Ishikawa (cell line): Measurements from ENCODE around the gene UST.

Experiments used
- CEBPB ChIP-seq: IDR thresholded peaks from 2 replicates; pipeline ENCODE4 v1.6.1; 2012
- CREB1 ChIP-seq: IDR thresholded peaks from 2 replicates; pipeline ENCODE4 v1.6.1; 2012; ENCODE audit warnings: low read depth
- EGR1 ChIP-seq: IDR thresholded peaks from 2 replicates; pipeline ENCODE4 v1.6.1; 2012
- EP300 ChIP-seq: IDR thresholded peaks from 2 replicates; pipeline ENCODE4 v1.6.1; 2012; ENCODE audit warnings: borderline replicate concordance
- FOXM1 ChIP-seq: IDR thresholded peaks from 2 replicates; pipeline ENCODE4 v1.6.1; 2012; ENCODE audit warnings: low read depth, borderline replicate concordance
- MAX ChIP-seq: IDR thresholded peaks from 2 replicates; pipeline ENCODE4 v1.6.1; 2012
- NFIC ChIP-seq: IDR thresholded peaks from 2 replicates; pipeline ENCODE4 v1.6.1; 2012
- RAD21 ChIP-seq: IDR thresholded peaks from 2 replicates; pipeline ENCODE4 v1.6.1; 2012; ENCODE audit warnings: low read depth
- REST ChIP-seq: IDR thresholded peaks from 2 replicates; pipeline ENCODE4 v1.6.1; 2012; ENCODE audit warnings: low read depth, mild to moderate bottlenecking
- TAF1 ChIP-seq: IDR thresholded peaks from 2 replicates; pipeline ENCODE4 v1.6.1; 2012; ENCODE audit warnings: low read depth, mild to moderate bottlenecking
- TCF12 ChIP-seq: IDR thresholded peaks from 2 replicates; pipeline ENCODE4 v1.6.1; 2012; ENCODE audit warnings: low read depth
- TEAD4 ChIP-seq: IDR thresholded peaks from 2 replicates; pipeline ENCODE4 v1.6.1; 2012
- YY1 ChIP-seq: IDR thresholded peaks from 2 replicates; pipeline ENCODE4 v1.6.1; 2012; ENCODE audit warnings: low read depth
- ZBTB7A ChIP-seq: IDR thresholded peaks from 2 replicates; pipeline ENCODE4 v1.6.1; 2012; ENCODE audit warnings: low read depth
- TF ChIP-seq, protein P1 (sequence below): IDR thresholded peaks from 2 replicates; pipeline ENCODE4 v1.6.1; 2012

The UST gene

GRCh38 chr6:148735989-148736388 lies 10.8 kb upstream of the UST start:
- TF ChIP-seq NFIC: no peak
- no peak for TF ChIP-seq TCF12
- TF ChIP-seq EP300: no peak
- no peak for TF ChIP-seq REST
- TF ChIP-seq ZBTB7A: no peak
- TF ChIP-seq, protein P1, sequence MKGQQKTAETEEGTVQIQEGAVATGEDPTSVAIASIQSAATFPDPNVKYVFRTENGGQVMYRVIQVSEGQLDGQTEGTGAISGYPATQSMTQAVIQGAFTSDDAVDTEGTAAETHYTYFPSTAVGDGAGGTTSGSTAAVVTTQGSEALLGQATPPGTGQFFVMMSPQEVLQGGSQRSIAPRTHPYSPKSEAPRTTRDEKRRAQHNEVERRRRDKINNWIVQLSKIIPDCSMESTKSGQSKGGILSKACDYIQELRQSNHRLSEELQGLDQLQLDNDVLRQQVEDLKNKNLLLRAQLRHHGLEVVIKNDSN: no peak
- no peak for TF ChIP-seq CREB1
- no peak for TF ChIP-seq TEAD4
- TF ChIP-seq RAD21: no peak
- no peak for TF ChIP-seq TAF1

DNA sequence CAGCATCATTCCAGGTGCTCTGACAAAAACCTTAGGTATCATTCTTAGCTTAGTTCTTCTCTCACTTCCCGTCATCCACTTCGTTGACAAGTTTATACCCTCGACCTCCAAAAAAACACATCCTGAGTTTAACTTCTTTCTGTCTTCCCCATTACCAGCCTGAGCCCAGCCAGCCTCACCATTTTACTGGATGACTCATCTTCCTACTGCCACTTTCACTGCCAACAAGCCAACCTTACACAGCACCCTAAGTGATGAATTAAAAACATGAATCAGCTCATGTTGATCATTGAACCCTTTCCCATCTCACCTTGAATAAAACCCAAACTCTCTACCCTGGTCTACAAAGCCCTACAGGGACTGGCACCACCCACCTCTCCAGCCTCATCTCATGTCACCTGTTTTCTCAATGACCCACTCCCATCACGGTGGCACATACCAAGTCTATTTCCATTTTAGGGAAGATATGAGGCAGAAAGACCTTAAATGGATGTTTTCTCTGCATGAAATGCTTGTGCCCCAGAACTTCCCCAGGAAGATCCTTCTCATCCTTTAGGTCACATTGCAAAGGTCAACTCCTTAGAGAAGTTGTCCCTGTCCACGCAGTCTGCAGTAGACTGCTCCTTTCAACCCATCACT lies 9.9 kb upstream of the UST start:
- TF ChIP-seq CREB1: no peak
- no peak for TF ChIP-seq NFIC
- no peak for TF ChIP-seq TAF1
- no peak for TF ChIP-seq ZBTB7A
- TF ChIP-seq, protein P1: no peak
- no peak for TF ChIP-seq FOXM1
- TF ChIP-seq EP300: no peak
- no peak for TF ChIP-seq YY1
- TF ChIP-seq RAD21: no peak

- TF ChIP-seq TEAD4: no peak
These were observed 9.0 kb upstream of the UST start for GRCh38 chr6:148737806-148738205.

GRCh38 chr6:148738946-148739821 lies 7.6 kb upstream of the UST start:
- TF ChIP-seq EGR1: no peak
- peak; percentile 74 for TF ChIP-seq CEBPB
- TF ChIP-seq REST: no peak

DNA sequence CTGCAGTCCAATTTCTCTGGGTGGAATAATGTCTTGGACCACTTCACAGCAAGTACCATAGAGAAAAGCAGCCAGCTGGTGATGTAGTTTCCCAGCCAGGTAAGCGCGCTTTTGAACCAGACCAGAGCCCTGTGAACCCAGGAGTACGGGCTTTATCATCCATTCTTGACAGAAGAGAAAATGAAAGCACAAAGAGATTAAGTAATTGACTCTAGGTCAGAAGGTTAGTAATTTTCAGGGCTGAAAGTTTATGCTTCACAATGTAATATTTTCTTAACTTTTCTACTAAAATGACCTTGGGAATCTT lies 7.1 kb upstream of the UST start:
- no peak for TF ChIP-seq TAF1
- no peak for TF ChIP-seq CREB1
- TF ChIP-seq NFIC: no peak

DNA sequence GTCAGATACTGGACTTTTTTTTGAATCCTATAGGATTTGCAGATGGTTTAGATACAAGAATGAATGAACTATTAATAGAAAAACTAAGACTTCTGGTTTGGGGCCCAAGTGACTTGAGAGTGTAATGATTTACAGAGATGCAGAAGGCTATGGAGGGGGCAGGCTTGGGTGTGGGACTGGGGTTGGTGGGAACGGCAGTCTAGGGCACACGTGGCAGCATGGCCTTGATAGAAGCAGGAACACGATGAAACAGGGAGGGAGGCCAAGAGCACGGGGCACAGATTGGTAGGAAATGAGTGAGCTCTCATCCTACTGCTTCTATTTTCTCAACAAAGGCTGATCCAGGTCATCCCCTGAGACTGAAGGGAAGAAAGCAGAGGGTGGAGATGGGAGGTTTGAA lies 3.4 kb upstream of the UST start:
- TF ChIP-seq, protein P1: no peak
- TF ChIP-seq FOXM1 (no peak), NFIC (no peak), YY1 (no peak), MAX (no peak), TEAD4 (no peak), EGR1 (no peak), TAF1 (no peak), CEBPB (no peak), CREB1 (no peak), TCF12 (no peak), RAD21 (no peak), ZBTB7A (no peak), REST (no peak), EP300 (no peak)
